WTC11 (cell line): ENCODE data around the gene GSTA1. TPM values are rescaled to one million over a fixed set of nuclear protein-coding genes. Genes with fewer than 3 reads are reported as not detected.
"Not testable (repeated sequence)": the region's sequence is repeated elsewhere in the genome, so short reads cannot be mapped to it uniquely, and the experiment has no call there.

Source experiments
- ATAC-seq: fragments of 200-7000 bp; cut with Tn5 transposase; 2 replicates; pipeline ENCODE4 v1.10.0; 2021; ENCODE audit warnings: mild to moderate bottlenecking, moderate library complexity
- CTCF ChIA-PET: fragments of 300-600 bp; sonication (Branson Sonifier 250); formaldehyde crosslinking; loops from one replicate; lab custom pipeline; 2021; ENCODE audit warnings: antibody characterized with exemption; lab: Charles Lee
- POLR2A ChIA-PET: fragments of 350-600 bp; sonication (Branson Sonifier 250); formaldehyde crosslinking; loops from one replicate; lab custom pipeline; 2021; ENCODE audit warnings: antibody characterized with exemption; lab: Charles Lee
- DNase-seq: peaks from one replicate; pipeline ENCODE4 v3.0.0; 2021; ENCODE audit warnings: low spot score
- H3K27ac Mint-ChIP-seq: 2 replicates; pipeline ENCODE4 v1.8.0; 2021; ENCODE audit warnings: mixed read lengths
- H3K27me3 Mint-ChIP-seq: 2 replicates; pipeline ENCODE4 v1.8.0; 2021; ENCODE audit warnings: low read depth, mild to moderate bottlenecking, moderate library complexity, mixed read lengths
- H3K36me3 Mint-ChIP-seq: 2 replicates; pipeline ENCODE4 v1.8.0; 2021; ENCODE audit warnings: mixed read lengths
- H3K4me1 Mint-ChIP-seq: 2 replicates; pipeline ENCODE4 v1.8.0; 2022; ENCODE audit warnings: mixed read lengths
- H3K4me3 Mint-ChIP-seq: 2 replicates; pipeline ENCODE4 v1.8.0; 2021; ENCODE audit warnings: mild to moderate bottlenecking, moderate library complexity, mixed read lengths
- H3K9me3 Mint-ChIP-seq: 2 replicates; pipeline ENCODE4 v1.8.0; 2021; ENCODE audit warnings: mixed read lengths
- AR ChIP-seq: fragments of 250-450 bp; sonication (Bioruptor Pico); IDR thresholded peaks from 2 replicates; pipeline ENCODE4 v1.9.0; 2021; ENCODE audit warnings: mild to moderate bottlenecking
- ATF2 ChIP-seq: sonication (generic); formaldehyde crosslinking; IDR thresholded peaks from 2 replicates; pipeline ENCODE4 v1.8.1; 2022; ENCODE audit warnings: low read depth, missing genetic modification reagents, borderline replicate concordance
- CBFB ChIP-seq: sonication (generic); formaldehyde crosslinking; IDR thresholded peaks from 2 replicates; pipeline ENCODE4 v1.8.1; 2022; ENCODE audit warnings: mild to moderate bottlenecking, low read depth, missing genetic modification reagents
- CDX4 ChIP-seq: fragments of 250-450 bp; sonication (Bioruptor Pico); IDR thresholded peaks from 2 replicates; pipeline ENCODE4 v1.9.0; 2021; ENCODE audit warnings: moderate library complexity, mild to moderate bottlenecking, inconsistent platforms, borderline replicate concordance
- CREB1 ChIP-seq: sonication (generic); formaldehyde crosslinking; IDR thresholded peaks from 2 replicates; pipeline ENCODE4 v1.8.0; 2023; ENCODE audit warnings: mild to moderate bottlenecking, missing genetic modification reagents
- ERG ChIP-seq: fragments of 250-450 bp; sonication (Bioruptor Pico); IDR thresholded peaks from 2 replicates; pipeline ENCODE4 v1.8.0; 2021; ENCODE audit warnings: mild to moderate bottlenecking
- FOXJ3 ChIP-seq: sonication (generic); formaldehyde crosslinking; IDR thresholded peaks from 2 replicates; pipeline ENCODE4 v1.9.0; 2021; ENCODE audit warnings: missing genetic modification reagents, mild to moderate bottlenecking, borderline replicate concordance
- GABPB1 ChIP-seq: sonication (generic); formaldehyde crosslinking; IDR thresholded peaks from 2 replicates; pipeline ENCODE4 v1.8.1; 2023; ENCODE audit warnings: mild to moderate bottlenecking, missing genetic modification reagents
- IRF2 ChIP-seq: sonication (generic); formaldehyde crosslinking; IDR thresholded peaks from 2 replicates; pipeline ENCODE4 v1.8.0; 2022; ENCODE audit warnings: low read depth, missing genetic modification reagents, borderline replicate concordance
- NFATC4 ChIP-seq: fragments of 250-450 bp; sonication (Bioruptor Pico); IDR thresholded peaks from 2 replicates; pipeline ENCODE4 v1.9.0; 2021; ENCODE audit warnings: mild to moderate bottlenecking
- NR3C1 ChIP-seq: sonication (generic); formaldehyde crosslinking; conservative IDR thresholded peaks from 2 replicates; pipeline ENCODE4 v1.8.1; 2023; ENCODE audit warnings: low read depth, mild to moderate bottlenecking, missing genetic modification reagents
- RELA ChIP-seq: sonication (generic); formaldehyde crosslinking; IDR thresholded peaks from 2 replicates; pipeline ENCODE4 v1.8.1; 2022; ENCODE audit warnings: missing genetic modification reagents, mild to moderate bottlenecking, borderline replicate concordance
- ZNF138 ChIP-seq: sonication (generic); formaldehyde crosslinking; conservative IDR thresholded peaks from 2 replicates; pipeline ENCODE4 v1.8.1; 2022; ENCODE audit warnings: mild to moderate bottlenecking, moderate library complexity, missing genetic modification reagents
- total RNA-seq: library from RNA; stranded (reverse); gene quantifications from 3 replicates; pipeline ENCODE4 v1.2.3, GENCODE V29; 2021
- TF ChIP-seq, protein P1 (sequence below): sonication (generic); formaldehyde crosslinking; IDR thresholded peaks from 2 replicates; pipeline ENCODE4 v1.8.0; 2022; ENCODE audit warnings: mild to moderate bottlenecking, missing genetic modification reagents
- TF ChIP-seq, protein P2 (sequence below): sonication (generic); formaldehyde crosslinking; IDR thresholded peaks from 2 replicates; pipeline ENCODE4 v1.8.0; 2022; ENCODE audit warnings: mild to moderate bottlenecking, missing genetic modification reagents
- TF ChIP-seq, protein P3 (sequence below): fragments of 200-600 bp; IDR thresholded peaks from 2 replicates; pipeline ENCODE4 v1.8.0; 2022; ENCODE audit warnings: antibody characterized with exemption

GSTA1 gene
- total RNA-seq, 1 experiment from 2014 or later: 0.90 TPM

DNA sequence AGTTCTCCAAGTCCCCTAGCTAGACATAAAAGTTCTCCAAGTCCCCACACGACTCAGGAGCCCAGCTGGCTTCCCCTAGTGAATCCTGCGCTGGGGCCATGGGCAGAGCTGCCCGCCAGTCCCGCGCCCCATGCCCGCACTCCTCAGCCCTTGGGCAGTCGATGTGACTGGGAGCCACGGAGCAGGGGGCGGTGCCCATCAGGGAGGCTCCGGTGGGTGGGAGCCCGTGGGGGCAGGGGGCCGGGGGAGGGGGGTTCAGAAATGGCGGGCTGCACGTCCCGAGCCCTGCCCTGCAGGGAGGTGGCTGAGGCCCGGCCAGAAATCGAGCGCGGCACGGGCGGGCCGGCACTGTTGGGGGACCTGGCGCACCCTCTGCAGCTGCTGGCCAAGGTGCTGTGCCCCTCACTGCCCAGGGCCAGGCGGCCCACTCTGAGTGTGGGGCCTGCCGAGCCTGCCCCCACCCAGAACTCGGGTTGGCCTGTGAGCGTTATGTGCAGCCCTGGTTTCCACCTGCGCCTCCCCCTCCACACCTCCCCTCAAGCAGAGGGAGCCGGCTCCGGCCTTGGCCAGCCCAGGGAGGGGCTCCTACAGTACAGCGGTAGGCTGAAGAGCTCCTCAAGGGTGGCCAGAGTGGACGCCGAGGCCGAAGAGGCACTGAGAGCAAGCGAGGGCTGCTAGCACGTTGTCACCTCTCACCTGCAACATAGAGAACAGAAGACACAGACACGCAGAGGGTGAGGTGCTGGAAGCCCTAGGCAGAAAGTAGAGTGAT is 25.6 kb upstream of the GSTA1 start:
- POLR2A ChIA-PET: no interaction called here
- no peak for ATAC-seq
- peaks cover 40% of the 10 kb centered on the region for H3K9me3 Mint-ChIP-seq

DNA sequence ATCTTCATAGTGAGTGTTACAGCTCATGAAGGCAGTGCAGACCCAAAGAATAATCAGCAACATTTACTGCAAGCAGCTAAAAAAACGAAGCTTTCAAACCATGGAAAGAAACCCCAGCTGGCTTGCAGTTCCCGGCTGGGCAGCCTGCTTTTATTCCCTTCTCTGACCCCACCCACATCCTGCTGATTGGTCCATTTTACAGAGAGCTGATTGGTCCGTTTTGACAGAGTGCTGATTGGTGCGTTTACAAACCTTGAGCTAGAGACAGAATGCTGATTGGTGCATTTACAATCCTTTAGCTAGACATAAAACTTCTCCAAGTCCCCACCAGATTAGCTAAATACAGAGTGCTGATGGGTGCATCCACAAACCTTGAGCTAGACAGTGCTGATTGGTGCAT is 25.0 kb upstream of the GSTA1 start:
- DNase-seq, H3K27ac Mint-ChIP-seq, H3K27me3 Mint-ChIP-seq, POLR2A ChIA-PET, H3K4me3 Mint-ChIP-seq, ATAC-seq, CTCF ChIA-PET, H3K4me1 Mint-ChIP-seq, H3K36me3 Mint-ChIP-seq: not testable (repeated sequence)
- peaks cover 40% of the 10 kb centered on the region for H3K9me3 Mint-ChIP-seq

More for the DNA sequence above, 25.6 kb upstream of the GSTA1 start:
- TF ChIP-seq, protein P1, sequence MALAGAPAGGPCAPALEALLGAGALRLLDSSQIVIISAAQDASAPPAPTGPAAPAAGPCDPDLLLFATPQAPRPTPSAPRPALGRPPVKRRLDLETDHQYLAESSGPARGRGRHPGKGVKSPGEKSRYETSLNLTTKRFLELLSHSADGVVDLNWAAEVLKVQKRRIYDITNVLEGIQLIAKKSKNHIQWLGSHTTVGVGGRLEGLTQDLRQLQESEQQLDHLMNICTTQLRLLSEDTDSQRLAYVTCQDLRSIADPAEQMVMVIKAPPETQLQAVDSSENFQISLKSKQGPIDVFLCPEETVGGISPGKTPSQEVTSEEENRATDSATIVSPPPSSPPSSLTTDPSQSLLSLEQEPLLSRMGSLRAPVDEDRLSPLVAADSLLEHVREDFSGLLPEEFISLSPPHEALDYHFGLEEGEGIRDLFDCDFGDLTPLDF (CRISPR knock-in tag): no peak
- TF ChIP-seq CREB1 (CRISPR knock-in tag) (no peak), ERG (no peak), ATF2 (CRISPR knock-in tag) (no peak), CDX4 (no peak), RELA (CRISPR knock-in tag) (no peak), IRF2 (no peak), GABPB1 (CRISPR knock-in tag) (no peak), ZNF138 (CRISPR knock-in tag) (no peak), NFATC4 (CRISPR knock-in tag) (no peak), FOXJ3 (CRISPR knock-in tag) (no peak), CBFB (CRISPR knock-in tag) (no peak), NR3C1 (CRISPR knock-in tag) (no peak), AR (no peak)
- TF ChIP-seq, protein P2, sequence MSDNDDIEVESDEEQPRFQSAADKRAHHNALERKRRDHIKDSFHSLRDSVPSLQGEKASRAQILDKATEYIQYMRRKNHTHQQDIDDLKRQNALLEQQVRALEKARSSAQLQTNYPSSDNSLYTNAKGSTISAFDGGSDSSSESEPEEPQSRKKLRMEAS: no peak
- TF ChIP-seq, protein P3, sequence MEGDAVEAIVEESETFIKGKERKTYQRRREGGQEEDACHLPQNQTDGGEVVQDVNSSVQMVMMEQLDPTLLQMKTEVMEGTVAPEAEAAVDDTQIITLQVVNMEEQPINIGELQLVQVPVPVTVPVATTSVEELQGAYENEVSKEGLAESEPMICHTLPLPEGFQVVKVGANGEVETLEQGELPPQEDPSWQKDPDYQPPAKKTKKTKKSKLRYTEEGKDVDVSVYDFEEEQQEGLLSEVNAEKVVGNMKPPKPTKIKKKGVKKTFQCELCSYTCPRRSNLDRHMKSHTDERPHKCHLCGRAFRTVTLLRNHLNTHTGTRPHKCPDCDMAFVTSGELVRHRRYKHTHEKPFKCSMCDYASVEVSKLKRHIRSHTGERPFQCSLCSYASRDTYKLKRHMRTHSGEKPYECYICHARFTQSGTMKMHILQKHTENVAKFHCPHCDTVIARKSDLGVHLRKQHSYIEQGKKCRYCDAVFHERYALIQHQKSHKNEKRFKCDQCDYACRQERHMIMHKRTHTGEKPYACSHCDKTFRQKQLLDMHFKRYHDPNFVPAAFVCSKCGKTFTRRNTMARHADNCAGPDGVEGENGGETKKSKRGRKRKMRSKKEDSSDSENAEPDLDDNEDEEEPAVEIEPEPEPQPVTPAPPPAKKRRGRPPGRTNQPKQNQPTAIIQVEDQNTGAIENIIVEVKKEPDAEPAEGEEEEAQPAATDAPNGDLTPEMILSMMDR: no peak
- H3K27ac Mint-ChIP-seq: no peak overlapping the region
- H3K27me3 Mint-ChIP-seq: no peaks in the 10 kb centered on the region
- no peak for DNase-seq
- H3K4me3 Mint-ChIP-seq: no peak overlapping the region
- CTCF ChIA-PET: no interaction called here
- peaks cover 9% of the 10 kb centered on the region for H3K36me3 Mint-ChIP-seq
- H3K4me1 Mint-ChIP-seq: no peaks in the 10 kb centered on the region

GRCh38 chr6:52827073-52827783 is 23.6 kb upstream of the GSTA1 start:
- H3K27me3 Mint-ChIP-seq, H3K27ac Mint-ChIP-seq, POLR2A ChIA-PET, DNase-seq, H3K4me3 Mint-ChIP-seq, ATAC-seq, H3K4me1 Mint-ChIP-seq, H3K36me3 Mint-ChIP-seq: not testable (repeated sequence)
- CTCF ChIA-PET: interaction anchor here (1.1 kb wide), 1 partner anchor 103 kb away, joined by 3 read pairs; no protein-coding TSS in a partner anchor
- peaks cover 46% of the 10 kb centered on the region for H3K9me3 Mint-ChIP-seq
